ENCODE data around the gene NT5M. TPM values are rescaled to one million over a fixed set of nuclear protein-coding genes. Genes with fewer than 3 reads are reported as not detected.

The NT5M gene
- total and polyA plus RNA-seq, 11 donors: 4.1 to 15.1 (median 7.6) TPM

DNA sequence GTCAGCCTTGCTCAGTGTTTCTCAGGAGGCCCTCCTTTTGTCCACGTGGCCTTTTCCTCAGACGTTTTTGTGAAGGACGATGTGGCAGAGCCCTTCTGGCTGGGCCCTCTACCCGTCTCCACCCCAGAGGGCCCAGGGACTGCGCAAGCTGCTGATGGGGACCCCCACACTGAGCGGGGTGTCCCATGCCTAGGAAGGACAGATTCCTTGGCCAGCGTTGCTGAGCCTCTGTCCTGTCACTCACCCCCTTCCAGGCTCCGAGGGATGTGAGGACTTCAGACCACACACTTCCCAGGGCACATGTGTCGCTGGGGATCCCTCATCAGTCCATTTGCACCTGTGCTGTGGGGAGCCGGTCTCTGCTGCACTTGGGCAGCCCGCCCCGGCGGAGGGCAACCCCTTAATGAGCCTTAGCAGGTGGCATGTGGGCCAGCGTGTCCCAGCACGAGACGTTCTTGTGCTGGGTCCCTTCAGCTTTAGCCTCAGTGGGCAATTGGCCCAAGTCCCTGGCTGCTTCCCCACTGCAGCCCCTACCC, 48.3 kb downstream of the NT5M start:
- intact Hi-C loops (cut with DNase I): loop anchor here in 4 of 10 donors (10.0 kb wide), 4 partner anchors 93 to 683 kb away; partner anchors contain the start of genes ATPAF2 (in 1 of the 4), GID4 (in 1 of the 4) and RASD1 (in 1 of the 4)
- peak in 1 of 4 donors; percentile 1 for ATAC-seq
- 77 to 83% (median 80%) methylated on average over 5 to 16 of the region's 16 CpGs for WGBS, 4 donors
- Histone ChIP-seq H3K36me3 (no peaks in the 10 kb centered on the region), H3K4me1 (peaks cover 0 to 27% (median 12%) of the 10 kb centered on the region in 12 donors), H3K9me3 (no peaks in the 10 kb centered on the region), H3K27ac (peak overlapping the region in 5 of 12 donors; percentile 31 to 71 (median 59)), H3K27me3 (no peaks in the 10 kb centered on the region), H3K4me3 (no peak overlapping the region)
- DNase-seq: no peak
- TF ChIP-seq, protein P1, sequence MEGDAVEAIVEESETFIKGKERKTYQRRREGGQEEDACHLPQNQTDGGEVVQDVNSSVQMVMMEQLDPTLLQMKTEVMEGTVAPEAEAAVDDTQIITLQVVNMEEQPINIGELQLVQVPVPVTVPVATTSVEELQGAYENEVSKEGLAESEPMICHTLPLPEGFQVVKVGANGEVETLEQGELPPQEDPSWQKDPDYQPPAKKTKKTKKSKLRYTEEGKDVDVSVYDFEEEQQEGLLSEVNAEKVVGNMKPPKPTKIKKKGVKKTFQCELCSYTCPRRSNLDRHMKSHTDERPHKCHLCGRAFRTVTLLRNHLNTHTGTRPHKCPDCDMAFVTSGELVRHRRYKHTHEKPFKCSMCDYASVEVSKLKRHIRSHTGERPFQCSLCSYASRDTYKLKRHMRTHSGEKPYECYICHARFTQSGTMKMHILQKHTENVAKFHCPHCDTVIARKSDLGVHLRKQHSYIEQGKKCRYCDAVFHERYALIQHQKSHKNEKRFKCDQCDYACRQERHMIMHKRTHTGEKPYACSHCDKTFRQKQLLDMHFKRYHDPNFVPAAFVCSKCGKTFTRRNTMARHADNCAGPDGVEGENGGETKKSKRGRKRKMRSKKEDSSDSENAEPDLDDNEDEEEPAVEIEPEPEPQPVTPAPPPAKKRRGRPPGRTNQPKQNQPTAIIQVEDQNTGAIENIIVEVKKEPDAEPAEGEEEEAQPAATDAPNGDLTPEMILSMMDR (IDR thresholded peaks at IDR 0.05): no peak
- no peak for TF ChIP-seq POLR2A (IDR thresholded peaks at IDR 0.05)

DNA sequence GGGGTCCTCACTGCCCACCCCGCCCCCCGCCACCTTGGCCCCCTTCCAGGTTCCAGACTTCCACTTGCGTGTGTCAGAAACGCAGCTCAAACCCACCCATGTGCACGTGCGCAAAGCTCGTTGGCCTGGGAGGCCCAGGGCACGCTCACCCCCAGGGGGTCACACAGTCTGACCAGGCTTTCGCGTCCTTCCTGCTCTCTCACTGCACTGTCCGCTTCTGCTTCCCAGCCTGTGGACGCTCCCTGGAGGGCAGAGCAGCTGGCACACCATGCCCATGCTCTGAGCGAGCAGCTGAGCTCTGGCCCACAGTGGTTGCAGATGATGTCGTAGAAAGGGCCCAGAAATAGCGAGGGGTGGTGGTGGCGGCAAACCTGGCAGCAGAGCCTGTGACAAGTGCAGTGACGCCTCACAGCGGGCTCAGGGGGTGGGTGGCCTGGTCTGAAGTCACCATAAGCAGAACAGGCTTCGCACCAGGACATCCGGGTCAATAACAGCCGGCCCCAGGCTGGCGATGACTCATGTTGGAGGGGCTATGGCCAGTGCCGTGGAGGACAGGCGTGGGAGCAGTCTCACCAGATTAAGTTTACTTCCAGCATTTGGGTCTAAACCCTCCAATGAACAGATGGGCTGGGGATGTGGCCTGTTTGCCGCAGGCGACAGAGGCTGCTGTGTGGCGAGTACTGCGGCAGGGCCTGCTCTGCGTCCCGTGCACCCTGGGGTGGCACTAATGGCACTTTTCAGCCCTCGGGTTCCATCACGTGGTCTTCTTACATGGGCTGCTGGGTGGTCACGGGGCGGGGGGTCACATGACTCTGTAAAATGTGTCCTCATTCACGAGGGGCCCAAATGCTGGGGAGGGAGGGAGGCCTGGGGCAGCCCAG, 49.0 kb downstream of the NT5M start:
- H3K27ac ChIP-seq: peak overlapping the region in 9 of 12 donors; percentile 5 to 71 (median 52)
- no peaks in the 10 kb centered on the region for H3K36me3 ChIP-seq
- no peaks in the 10 kb centered on the region for H3K9me3 ChIP-seq
- H3K4me3 ChIP-seq: no peak overlapping the region
- intact Hi-C loops (cut with DNase I): loop anchor here in 4 of 10 donors (10.0 kb wide), 4 partner anchors 93 to 683 kb away; partner anchors contain the start of genes ATPAF2 (in 1 of the 4), GID4 (in 1 of the 4) and RASD1 (in 1 of the 4)
- peaks cover 0 to 27% (median 12%) of the 10 kb centered on the region in 12 donors for H3K4me1 ChIP-seq
- H3K27me3 ChIP-seq: no peaks in the 10 kb centered on the region
- DNase-seq: peak; percentile 72 to 87 (median 75)
- ATAC-seq: peak; percentile 48 to 79 (median 72)
- WGBS, 4 donors: 41 to 50% (median 47%) methylated on average over 33 to 35 of the region's 35 CpGs
- no peak for TF ChIP-seq POLR2A (IDR thresholded peaks at IDR 0.05)
- TF ChIP-seq, protein P1 (IDR thresholded peaks at IDR 0.05): no peak

DNA sequence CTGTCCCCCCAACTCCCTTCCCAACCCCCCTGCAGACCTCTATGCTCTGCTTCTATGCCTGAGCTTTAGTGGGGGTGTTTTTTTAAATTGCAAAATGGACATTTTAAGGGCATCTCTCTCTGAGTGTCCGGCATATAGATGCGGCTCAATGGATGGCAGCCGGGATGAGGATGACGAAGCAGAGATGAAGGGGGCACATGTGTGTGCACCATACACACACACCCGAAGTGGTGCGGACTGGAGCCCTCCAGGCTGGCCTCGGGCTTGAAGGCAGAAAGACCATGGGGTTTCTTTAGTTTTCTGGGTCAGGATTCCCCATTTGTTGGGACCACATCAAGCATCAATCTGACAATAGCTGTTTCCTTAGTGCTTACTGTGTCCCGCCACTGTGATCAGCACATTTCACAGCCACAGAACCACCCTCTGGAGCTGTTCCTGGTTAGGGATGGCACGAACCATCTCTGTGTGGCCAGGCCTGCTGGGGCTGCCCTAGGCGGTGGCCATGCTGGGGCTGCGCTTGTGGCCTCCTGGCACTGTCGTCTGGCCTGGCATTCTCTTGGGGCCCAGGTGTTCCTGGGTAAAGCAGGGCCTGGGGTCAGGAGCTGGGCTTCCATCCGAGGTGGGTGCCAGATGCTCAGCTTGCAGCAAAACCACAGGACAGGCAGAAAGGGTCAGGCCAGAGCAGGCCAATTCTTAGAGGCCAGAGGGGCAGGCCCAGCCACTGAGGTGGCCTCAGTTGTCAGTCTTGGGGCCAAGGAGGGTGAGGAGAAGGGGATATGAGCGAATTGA, 49.9 kb downstream of the NT5M start:
- Histone ChIP-seq H3K27ac (peak overlapping the region in 5 of 12 donors; percentile 20 to 71 (median 52)), H3K4me1 (peaks cover 0 to 27% (median 12%) of the 10 kb centered on the region in 12 donors), H3K4me3 (no peak overlapping the region), H3K9me3 (no peaks in the 10 kb centered on the region), H3K36me3 (no peaks in the 10 kb centered on the region), H3K27me3 (no peaks in the 10 kb centered on the region)
- DNase-seq (peak in 1 of 5 donors; percentile 51), ATAC-seq (no peak)
- intact Hi-C loops (cut with DNase I): loop anchor here in 4 of 10 donors (10.0 kb wide), 4 partner anchors 92 to 682 kb away; partner anchors contain the start of genes ATPAF2 (in 1 of the 4), GID4 (in 1 of the 4) and RASD1 (in 1 of the 4)
- WGBS, 4 donors: 88 to 95% (median 94%) methylated on average over 12 to 14 of the region's 14 CpGs
- TF ChIP-seq POLR2A (IDR thresholded peaks at IDR 0.05): no peak
- TF ChIP-seq, protein P1 (IDR thresholded peaks at IDR 0.05): no peak

Measured in heart left ventricle (tissue), 16 donors.